NCI-H1105 (cell line): ENCODE data around the gene SMS.
A peak's percentile ranks its signal among the peaks of the same experiment; 100 is the strongest.
"Not testable (repeated sequence)": the region's sequence is repeated elsewhere in the genome, so short reads cannot be mapped to it uniquely, and the experiment has no call there.

Experiments
- DNase-seq: peaks from one replicate; lab custom pipeline; 2025; lab: John Stamatoyannopoulos, UW

SMS gene

GRCh38 chrX:21940356-21940829, at the start of gene SMS:
Gene SMS (plus strand): TSS chrX:21940709. CDS start chrX:21940825, 116 bp downstream.
- DNase-seq = peak; percentile 68

GRCh38 chrX:21905313-21905712, 35.2 kb upstream of the SMS start:
- DNase-seq = no peak

DNA sequence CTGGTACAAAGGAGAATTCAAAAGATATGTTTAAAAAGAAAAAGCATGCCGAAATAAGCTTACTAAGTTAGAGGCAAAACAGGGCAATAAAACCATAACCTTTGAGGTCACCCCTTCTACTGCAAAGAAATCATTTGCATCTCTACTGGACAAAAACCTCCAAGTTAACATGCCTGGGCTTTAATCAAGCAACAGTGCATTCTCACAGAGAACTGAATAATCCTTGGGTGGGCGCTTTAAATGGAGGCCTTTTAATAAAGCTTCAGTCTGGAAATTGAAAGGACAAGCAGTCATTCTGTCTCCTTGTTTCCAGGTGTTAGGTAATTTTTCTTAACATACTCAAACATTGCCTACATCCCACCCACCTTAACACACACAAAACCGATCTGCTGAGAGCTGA, 34.6 kb upstream of the SMS start:
- DNase-seq = no peak

- DNase-seq = no peak
Measured at GRCh38 chrX:21907260-21907659, 33.2 kb upstream of the SMS start.

DNA sequence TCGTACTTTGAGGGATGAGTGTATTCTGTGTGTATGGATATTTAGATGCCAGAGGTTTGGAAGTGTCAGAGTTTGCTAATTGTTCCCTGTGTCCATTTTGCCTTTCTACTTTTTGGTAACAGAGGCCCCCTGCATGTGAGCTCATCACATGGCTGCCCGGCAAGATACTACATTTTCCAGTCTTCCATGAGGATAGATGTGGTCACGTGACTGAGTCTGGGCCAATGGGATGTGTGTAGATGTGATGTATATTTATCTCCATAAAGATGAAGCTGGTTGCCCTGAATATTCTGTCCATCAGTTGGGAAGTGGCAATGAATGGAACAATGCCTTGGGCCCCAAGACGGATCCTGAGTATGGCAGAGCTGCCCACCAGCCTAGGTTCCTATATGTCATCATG, 29.0 kb upstream of the SMS start:
- DNase-seq = no peak

GRCh38 chrX:21912220-21912619, 28.3 kb upstream of the SMS start:
- no peak for DNase-seq

GRCh38 chrX:21912989-21913388, 27.5 kb upstream of the SMS start:
- DNase-seq = no peak

DNA sequence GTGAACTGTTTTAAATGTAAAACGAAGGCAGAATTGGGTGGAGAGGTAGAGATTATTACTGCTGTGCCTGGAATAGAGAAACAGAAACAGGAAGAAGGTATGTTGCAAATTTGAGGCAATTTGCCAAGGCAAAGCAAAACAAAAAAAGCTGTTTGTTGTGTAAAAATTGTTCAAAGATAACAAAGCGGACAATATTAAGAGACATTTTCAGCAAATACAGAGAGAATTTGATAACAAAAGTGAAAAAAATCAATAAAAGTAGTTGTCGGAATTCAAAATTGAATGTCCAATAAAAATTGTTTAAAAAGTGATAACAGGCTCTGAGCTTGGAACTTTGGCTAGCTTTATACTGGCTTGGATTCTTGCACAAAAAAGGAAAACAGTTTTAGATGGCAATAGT, 14.4 kb upstream of the SMS start:
- DNase-seq = no peak

- no peak for DNase-seq
Measured at GRCh38 chrX:21926527-21927278, 13.8 kb upstream of the SMS start.

DNA sequence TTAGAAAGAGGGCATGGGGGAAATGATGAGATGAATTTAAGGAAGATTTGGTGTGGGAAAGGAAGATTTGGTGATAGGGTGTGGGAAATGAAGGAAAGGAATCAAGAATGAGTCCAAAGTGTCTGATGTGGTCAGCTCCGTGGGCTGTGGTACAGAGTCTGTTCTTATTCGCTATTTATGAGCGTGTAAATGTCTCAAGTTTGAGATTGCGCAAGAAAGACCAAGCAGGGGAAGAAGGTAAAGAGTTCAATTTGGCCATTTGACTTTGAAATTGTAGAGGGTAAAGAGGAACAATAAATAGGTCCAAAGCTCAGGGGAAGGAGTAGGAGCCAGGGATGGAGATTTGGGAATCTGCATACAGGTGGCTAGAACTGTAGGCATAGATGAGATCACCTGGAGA, 11.3 kb upstream of the SMS start:
- no peak for DNase-seq

DNA sequence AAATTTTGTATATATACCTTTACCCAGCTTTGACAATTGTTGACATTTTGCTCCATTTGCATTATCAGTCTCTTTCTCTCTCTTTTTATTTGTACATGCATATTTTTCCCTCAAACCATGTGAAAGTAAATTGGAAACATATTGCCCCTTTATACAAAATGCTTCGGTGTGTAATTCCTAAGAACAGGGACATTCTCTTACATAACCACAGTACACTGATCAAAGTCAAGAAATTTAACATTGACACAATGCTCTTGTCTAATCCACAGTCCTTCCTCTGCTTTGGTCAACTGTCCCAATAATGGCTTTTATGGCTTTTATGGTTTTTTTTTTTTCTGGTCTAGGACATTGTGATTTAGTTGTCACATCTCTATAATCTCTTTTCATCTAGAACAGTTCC, 9.5 kb upstream of the SMS start:
- DNase-seq = no peak

DNA sequence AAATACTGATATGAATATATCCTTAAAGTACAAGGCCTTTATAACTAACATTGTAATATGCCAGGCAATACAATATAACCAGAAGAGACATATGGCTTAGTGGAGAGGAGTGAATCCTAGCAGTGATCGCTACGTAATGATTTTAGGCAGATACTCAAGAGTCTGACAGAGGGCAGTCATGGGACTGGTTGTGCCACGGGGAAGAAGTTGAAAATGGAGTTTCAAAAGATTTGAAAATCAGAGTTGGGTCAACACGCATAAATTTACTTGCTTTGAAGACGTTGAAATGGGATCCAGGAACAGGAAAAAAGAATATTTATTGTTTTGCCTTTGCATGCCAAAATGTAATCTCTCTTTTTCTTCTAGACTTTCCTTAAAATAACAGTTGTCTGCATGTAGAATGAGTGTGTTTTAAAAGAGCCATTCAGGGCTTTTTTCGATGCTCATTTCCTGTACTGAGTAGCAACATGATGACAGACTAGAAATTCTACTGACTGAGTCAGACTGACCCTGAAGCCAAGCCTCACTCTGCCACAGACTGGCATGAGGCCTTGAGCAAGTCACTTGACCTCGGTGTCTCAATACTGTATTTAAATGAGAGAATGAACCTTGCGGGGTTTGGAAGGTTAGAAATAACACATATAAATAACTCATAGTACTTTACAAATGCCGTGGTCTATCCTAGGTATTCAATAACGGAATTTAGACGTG, 8.1 kb upstream of the SMS start:
- no peak for DNase-seq

- no peak for DNase-seq
Measured at GRCh38 chrX:21933077-21933476, 7.4 kb upstream of the SMS start.

DNA sequence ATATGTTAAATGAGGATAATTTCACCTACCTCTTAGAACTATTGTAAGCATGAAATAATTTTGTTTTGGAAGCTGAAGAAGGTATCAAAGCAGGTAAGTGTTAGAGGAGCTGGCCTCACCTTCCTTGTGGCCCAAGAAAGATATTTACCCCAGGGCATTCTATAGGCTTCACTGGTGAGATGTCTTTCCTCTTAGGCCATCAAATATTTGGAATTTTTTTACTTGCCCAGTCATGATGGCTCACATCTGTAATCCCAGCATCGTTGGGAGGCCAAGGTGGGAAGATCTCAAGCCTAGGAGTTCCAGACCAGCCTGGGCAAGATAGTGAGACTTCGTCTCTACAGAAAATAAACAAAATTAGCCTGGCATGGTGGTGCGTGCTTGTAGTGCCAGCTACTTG, 6.1 kb upstream of the SMS start:
- no peak for DNase-seq

DNA sequence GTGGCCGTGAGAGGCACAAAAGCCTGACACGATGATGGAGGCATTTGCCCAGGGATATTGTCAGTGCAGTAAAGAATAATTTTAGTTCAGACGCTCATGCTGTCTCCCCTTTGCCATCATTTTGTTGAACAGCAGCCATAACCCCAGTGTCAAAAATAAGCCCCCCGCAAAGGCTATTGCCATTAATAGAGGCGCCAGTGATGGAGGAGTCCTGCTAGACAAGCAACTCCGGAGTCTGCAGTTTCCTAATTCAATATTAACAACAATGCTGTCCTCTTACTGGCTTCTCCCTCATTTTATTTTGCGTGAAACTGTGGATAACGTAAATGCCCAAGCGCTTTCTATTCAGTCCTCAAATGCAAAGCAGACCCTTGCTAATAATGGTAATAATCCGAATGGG, 603 bp upstream of the SMS start:
- no peak for DNase-seq

GRCh38 chrX:21943460-21944135, 3.1 kb downstream of the SMS start:
- no peak for DNase-seq

GRCh38 chrX:21944136-21944615, 3.7 kb downstream of the SMS start:
- no peak for DNase-seq

- no peak for DNase-seq
Measured at GRCh38 chrX:21946925-21947641, 6.6 kb downstream of the SMS start.

- no peak for DNase-seq
Measured at GRCh38 chrX:21947671-21948070, 7.2 kb downstream of the SMS start.

GRCh38 chrX:21948897-21949578, 8.5 kb downstream of the SMS start:
- DNase-seq = no peak

- DNase-seq = no peak
Measured at GRCh38 chrX:21949689-21950088, 9.2 kb downstream of the SMS start.

GRCh38 chrX:21950557-21950956, 10.0 kb downstream of the SMS start:
- not testable (repeated sequence) for DNase-seq
